Uterus (tissue), 2 donors: Measurements from ENCODE around the gene SOCS7.

Source experiments
- CTCF ChIP-seq, 4 experiments: fragments of 200-600 bp in 2 of 4; fragments of 450-650 bp in 2 of 4; sonication (generic) in 2 of 4; IDR thresholded peaks; one replicate each; pipeline ENCODE4 v1.5.1; 2016 to 2019; ENCODE audit warnings: antibody characterized with exemption in 4 of 4, mild to moderate bottlenecking in 2 of 4, moderate library complexity in 1 of 4
- POLR2A ChIP-seq, 2 donors: fragments of 450-650 bp; IDR thresholded peaks; one replicate each; pipeline ENCODE4 v1.6.1; 2016; ENCODE audit warnings: antibody characterized with exemption in 2 of 2, mild to moderate bottlenecking in 1 of 2, moderate library complexity in 1 of 2

- TF ChIP-seq CTCF (IDR thresholded peaks at IDR 0.05) (no peak), POLR2A (IDR thresholded peaks at IDR 0.05) (no peak)
Observed at GRCh38 chr17:38426441-38426840, 74.8 kb downstream of the SOCS7 start.
